Effector CD4-positive, alpha-beta T cell (primary cell): ENCODE measurements around the gene ACY1.
"Not testable (repeated sequence)": the region's sequence is repeated elsewhere in the genome, so short reads cannot be mapped to it uniquely, and the experiment has no call there.

ENCODE experiments used
- DNase-seq: peaks from one replicate; pipeline ENCODE4 v3.0.0-alpha.2; 2020

ACY1 gene

DNA sequence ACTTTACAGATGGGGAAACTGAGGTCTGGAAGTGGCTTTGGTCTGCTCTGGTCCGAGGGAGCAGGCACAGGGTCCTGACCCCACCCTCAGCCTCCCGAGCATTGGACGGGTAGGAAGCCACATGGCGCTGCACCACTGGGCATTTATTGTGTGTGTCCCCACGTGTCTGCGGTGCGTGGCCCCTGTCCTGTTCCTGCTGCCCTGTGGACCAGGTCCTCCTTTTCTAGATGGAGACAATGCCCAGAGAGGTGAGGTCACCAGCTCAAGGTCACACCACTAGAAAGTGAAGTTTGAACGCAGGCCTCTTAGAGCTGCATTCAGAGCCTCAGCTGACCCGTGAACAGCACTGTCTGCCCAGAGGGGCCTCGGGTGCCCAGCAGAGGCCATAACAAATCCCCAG lies 46.2 kb downstream of the ACY1 start:
- no peak for DNase-seq

- DNase-seq: no peak
Measured at GRCh38 chr3:52030714-52031310, 47.5 kb downstream of the ACY1 start.

DNA sequence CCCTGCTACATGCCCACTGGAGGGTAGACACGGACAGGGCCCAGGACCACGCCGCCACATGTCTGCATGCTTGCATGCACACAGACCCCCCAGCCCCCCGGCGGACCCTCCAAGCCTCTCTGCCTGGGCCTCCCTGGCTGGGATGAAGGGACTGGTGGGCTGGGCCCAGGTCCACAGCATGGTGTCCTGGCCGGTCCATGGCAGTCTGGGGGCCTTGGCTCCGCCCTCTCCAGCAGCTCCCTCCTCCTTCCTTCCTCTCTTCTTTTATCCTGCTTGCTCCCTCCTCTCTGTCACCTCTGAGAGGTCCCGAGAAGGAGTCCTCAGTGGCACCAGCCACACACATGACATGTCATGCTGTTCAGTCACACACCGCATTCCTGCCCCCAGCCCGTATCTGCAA lies 48.6 kb downstream of the ACY1 start:
- no peak for DNase-seq

GRCh38 chr3:52032702-52033408 lies 49.5 kb downstream of the ACY1 start:
- DNase-seq: no peak

DNA sequence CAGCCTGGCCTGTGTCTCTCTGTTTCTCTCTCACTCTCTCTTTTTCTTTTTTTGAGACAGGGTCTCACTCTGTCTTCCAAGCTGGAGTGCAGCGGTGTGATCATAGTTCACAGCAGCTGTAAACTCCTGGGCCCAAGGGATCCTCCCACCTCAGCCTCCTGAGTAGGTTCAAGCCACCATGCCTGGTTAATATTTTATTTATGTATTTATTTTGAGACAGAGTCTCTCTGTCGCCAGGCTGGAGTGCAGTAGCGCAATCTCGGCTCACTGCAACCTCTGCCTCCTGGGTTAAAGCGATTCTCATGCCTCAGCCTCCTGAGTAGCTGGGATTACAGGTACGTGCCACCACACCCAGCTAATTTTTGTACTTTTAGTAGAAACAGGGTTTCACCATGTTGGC lies 50.4 kb downstream of the ACY1 start:
- not testable (repeated sequence) for DNase-seq

GRCh38 chr3:52034212-52034611 lies 50.9 kb downstream of the ACY1 start:
- DNase-seq: no peak

GRCh38 chr3:52034651-52035050 lies 51.3 kb downstream of the ACY1 start:
- no peak for DNase-seq

DNA sequence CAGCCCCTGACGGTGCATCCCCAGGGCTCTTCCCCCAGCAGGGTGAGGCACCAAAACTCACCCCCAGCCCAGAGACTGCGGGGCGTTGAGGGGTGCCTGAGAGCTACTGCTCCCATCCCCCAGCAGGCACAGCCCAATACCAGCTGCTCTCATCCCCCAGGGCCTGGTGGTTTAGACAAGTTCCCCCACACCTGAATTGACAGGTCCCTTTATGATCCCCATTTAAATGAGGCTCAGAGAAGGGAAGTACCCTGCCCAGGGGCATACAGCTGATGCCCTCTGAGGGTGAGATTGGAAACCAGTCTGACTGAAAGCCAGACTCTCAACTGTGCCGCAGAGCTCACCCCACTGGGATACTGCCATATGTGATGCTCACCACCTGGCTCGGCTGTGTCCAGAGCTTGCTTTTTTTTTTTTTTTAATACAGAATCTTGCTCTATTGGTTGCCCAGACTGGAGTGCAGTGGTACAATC lies 52.9 kb downstream of the ACY1 start:
- DNase-seq: no peak

- no peak for DNase-seq
Measured at GRCh38 chr3:52036829-52037228, 53.5 kb downstream of the ACY1 start.

DNA sequence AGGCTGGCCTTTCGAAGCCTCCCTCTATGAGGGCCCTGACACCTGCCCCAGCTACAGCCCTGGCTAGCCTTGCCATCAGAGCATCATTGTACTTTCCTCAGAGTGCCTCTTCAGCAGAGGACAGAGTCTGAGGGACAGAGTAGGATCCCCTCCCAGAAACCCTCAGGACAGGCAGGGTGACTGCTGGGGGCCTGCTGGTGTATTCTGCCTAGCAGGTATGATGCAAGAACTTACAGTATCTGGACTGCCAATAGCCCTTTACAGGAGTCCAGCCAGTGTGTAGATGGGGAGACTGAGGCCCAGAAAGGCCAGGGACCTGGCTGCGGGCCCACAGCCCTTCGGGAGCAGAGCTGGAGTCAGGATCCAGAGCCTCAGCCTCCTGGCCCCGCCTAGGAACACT lies 54.0 kb downstream of the ACY1 start:
- DNase-seq: no peak

DNA sequence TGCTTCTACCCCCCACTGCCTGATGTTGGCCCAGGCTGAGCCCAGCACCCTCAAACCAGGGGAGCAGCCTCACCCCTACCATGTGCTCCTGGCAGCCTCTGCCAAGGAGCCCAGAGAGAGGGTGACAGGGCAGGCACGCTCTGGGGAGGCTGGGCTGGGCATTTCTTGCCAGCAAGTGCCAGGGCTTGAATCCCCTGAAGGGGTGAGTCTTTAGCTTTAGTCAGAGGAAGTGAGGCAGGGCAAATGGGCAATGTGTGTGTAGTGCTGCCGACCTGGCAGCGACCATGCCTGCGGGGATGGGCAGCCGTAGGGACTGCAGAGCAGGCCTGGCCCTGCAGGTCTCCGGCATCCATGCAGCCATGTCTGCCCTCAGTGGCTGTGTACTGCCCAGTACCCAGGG lies 54.9 kb downstream of the ACY1 start:
- no peak for DNase-seq
